H1 (cell line): ENCODE data around the gene DUOXA1. TPM values are rescaled to one million over a fixed set of nuclear protein-coding genes. Genes with fewer than 3 reads are reported as not detected.

ENCODE experiments used
- CREB1 ChIP-seq: IDR thresholded peaks from 2 replicates; pipeline ENCODE4 v1.6.1; 2012; ENCODE audit warnings: inconsistent platforms
- JUND ChIP-seq: IDR thresholded peaks from 2 replicates; pipeline ENCODE4 v1.6.1; 2011; ENCODE audit warnings: mild to moderate bottlenecking, improper control_type of control experiment, low read length
- MAFK ChIP-seq: IDR thresholded peaks from 2 replicates; pipeline ENCODE4 v1.6.1; 2012; ENCODE audit warnings: low read depth, mild to moderate bottlenecking, improper control_type of control experiment, low read length
- POU5F1 ChIP-seq: IDR thresholded peaks from 2 replicates; pipeline ENCODE4 v1.6.1; 2011; ENCODE audit warnings: low read depth, mild to moderate bottlenecking, low read length, moderate library complexity
- RXRA ChIP-seq: IDR thresholded peaks from 2 replicates; pipeline ENCODE4 v1.6.1; 2011; ENCODE audit warnings: low read depth, mild to moderate bottlenecking, low read length, moderate library complexity; ENCODE audit not compliant: insufficient read depth
- TCF12 ChIP-seq: IDR thresholded peaks from 2 replicates; pipeline ENCODE4 v1.6.1; 2011; ENCODE audit warnings: low read depth, mild to moderate bottlenecking, low read length
- polyA plus RNA-seq, 7 experiments: library from polyadenylated mRNA; depleted of rRNA in 3 of 7; stranded (reverse) in 5 of 7; unstranded in 2 of 7; fragments of >200 nt in 5 of 7; fragments of 200-250 nt in 2 of 7; gene quantifications; 1 replicate in 5 of 7; 2 replicates in 1 of 7; 4 replicates in 1 of 7; pipeline versions ENCODE4 v1.2.1 to v1.2.3, GENCODE V29; 2011 to 2013; ENCODE audit warnings: missing spikeins in 2 of 7, mixed read lengths in 2 of 7
- total RNA-seq: library from RNA; stranded (reverse); fragmentation: NEBNext Ultra II Directional; extraction: Animal tissue kit (Norgen Biotek cat#: 25700); gene quantifications from 2 replicates; pipeline ENCODE4 v1.2.1, GENCODE V29; 2021
- TF ChIP-seq, protein P1 (sequence below): fragments of 300-600 bp; sonication (generic); IDR thresholded peaks from 2 replicates; pipeline ENCODE4 v1.7.1; 2012; ENCODE audit warnings: low read length, moderate library complexity, mild to moderate bottlenecking, inconsistent platforms; ENCODE audit not compliant: insufficient replicate concordance

DUOXA1 gene
- total and polyA plus RNA-seq, 2 of the 8 experiments (the other 6 are each of a cell fraction or from before 2014, with no cell fraction given): 0.18 TPM; not detected in 1

GRCh38 chr15:45091161-45091560, 38.5 kb downstream of the DUOXA1 start (continued):
- TF ChIP-seq, protein P1, sequence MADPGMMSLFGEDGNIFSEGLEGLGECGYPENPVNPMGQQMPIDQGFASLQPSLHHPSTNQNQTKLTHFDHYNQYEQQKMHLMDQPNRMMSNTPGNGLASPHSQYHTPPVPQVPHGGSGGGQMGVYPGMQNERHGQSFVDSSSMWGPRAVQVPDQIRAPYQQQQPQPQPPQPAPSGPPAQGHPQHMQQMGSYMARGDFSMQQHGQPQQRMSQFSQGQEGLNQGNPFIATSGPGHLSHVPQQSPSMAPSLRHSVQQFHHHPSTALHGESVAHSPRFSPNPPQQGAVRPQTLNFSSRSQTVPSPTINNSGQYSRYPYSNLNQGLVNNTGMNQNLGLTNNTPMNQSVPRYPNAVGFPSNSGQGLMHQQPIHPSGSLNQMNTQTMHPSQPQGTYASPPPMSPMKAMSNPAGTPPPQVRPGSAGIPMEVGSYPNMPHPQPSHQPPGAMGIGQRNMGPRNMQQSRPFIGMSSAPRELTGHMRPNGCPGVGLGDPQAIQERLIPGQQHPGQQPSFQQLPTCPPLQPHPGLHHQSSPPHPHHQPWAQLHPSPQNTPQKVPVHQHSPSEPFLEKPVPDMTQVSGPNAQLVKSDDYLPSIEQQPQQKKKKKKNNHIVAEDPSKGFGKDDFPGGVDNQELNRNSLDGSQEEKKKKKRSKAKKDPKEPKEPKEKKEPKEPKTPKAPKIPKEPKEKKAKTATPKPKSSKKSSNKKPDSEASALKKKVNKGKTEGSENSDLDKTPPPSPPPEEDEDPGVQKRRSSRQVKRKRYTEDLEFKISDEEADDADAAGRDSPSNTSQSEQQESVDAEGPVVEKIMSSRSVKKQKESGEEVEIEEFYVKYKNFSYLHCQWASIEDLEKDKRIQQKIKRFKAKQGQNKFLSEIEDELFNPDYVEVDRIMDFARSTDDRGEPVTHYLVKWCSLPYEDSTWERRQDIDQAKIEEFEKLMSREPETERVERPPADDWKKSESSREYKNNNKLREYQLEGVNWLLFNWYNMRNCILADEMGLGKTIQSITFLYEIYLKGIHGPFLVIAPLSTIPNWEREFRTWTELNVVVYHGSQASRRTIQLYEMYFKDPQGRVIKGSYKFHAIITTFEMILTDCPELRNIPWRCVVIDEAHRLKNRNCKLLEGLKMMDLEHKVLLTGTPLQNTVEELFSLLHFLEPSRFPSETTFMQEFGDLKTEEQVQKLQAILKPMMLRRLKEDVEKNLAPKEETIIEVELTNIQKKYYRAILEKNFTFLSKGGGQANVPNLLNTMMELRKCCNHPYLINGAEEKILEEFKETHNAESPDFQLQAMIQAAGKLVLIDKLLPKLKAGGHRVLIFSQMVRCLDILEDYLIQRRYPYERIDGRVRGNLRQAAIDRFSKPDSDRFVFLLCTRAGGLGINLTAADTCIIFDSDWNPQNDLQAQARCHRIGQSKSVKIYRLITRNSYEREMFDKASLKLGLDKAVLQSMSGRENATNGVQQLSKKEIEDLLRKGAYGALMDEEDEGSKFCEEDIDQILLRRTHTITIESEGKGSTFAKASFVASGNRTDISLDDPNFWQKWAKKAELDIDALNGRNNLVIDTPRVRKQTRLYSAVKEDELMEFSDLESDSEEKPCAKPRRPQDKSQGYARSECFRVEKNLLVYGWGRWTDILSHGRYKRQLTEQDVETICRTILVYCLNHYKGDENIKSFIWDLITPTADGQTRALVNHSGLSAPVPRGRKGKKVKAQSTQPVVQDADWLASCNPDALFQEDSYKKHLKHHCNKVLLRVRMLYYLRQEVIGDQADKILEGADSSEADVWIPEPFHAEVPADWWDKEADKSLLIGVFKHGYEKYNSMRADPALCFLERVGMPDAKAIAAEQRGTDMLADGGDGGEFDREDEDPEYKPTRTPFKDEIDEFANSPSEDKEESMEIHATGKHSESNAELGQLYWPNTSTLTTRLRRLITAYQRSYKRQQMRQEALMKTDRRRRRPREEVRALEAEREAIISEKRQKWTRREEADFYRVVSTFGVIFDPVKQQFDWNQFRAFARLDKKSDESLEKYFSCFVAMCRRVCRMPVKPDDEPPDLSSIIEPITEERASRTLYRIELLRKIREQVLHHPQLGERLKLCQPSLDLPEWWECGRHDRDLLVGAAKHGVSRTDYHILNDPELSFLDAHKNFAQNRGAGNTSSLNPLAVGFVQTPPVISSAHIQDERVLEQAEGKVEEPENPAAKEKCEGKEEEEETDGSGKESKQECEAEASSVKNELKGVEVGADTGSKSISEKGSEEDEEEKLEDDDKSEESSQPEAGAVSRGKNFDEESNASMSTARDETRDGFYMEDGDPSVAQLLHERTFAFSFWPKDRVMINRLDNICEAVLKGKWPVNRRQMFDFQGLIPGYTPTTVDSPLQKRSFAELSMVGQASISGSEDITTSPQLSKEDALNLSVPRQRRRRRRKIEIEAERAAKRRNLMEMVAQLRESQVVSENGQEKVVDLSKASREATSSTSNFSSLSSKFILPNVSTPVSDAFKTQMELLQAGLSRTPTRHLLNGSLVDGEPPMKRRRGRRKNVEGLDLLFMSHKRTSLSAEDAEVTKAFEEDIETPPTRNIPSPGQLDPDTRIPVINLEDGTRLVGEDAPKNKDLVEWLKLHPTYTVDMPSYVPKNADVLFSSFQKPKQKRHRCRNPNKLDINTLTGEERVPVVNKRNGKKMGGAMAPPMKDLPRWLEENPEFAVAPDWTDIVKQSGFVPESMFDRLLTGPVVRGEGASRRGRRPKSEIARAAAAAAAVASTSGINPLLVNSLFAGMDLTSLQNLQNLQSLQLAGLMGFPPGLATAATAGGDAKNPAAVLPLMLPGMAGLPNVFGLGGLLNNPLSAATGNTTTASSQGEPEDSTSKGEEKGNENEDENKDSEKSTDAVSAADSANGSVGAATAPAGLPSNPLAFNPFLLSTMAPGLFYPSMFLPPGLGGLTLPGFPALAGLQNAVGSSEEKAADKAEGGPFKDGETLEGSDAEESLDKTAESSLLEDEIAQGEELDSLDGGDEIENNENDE: no peak
- no peak for TF ChIP-seq POU5F1
- no peak for TF ChIP-seq MAFK
- TF ChIP-seq TCF12: no peak
- TF ChIP-seq CREB1: no peak
- no peak for TF ChIP-seq RXRA
- no peak for TF ChIP-seq JUND
- TF ChIP-seq, all 59 proteins: peak for 0
